Measurements from ENCODE around the gene YTHDF2.

Gene YTHDF2

GRCh38 chr1:28803662-28804061 lies 66.9 kb downstream of the YTHDF2 start:
- no peak for DNase-seq

- no peak for DNase-seq
Observed at GRCh38 chr1:28804071-28804470, 67.3 kb downstream of the YTHDF2 start.

- DNase-seq, result no peak
Observed at GRCh38 chr1:28807046-28807445, 70.3 kb downstream of the YTHDF2 start.

GRCh38 chr1:28807986-28808385 lies 71.2 kb downstream of the YTHDF2 start:
- no peak for DNase-seq

GRCh38 chr1:28811369-28811765 lies 74.6 kb downstream of the YTHDF2 start:
- no peak for DNase-seq

GRCh38 chr1:28811766-28812668 lies 75.3 kb downstream of the YTHDF2 start, which contains the start of gene OPRD1:
Gene OPRD1, plus strand, starts transcription at chr1:28812170. Its CDS starts 214 bp downstream, at chr1:28812384.
- DNase-seq, result no peak

- DNase-seq, result no peak
Observed at GRCh38 chr1:28812669-28813468, 76.1 kb downstream of the YTHDF2 start.

GRCh38 chr1:28813931-28814465 lies 77.3 kb downstream of the YTHDF2 start:
- no peak for DNase-seq

GRCh38 chr1:28815533-28816185 lies 78.9 kb downstream of the YTHDF2 start:
- DNase-seq, result no peak

GRCh38 chr1:28817133-28817532 lies 80.4 kb downstream of the YTHDF2 start:
- no peak for DNase-seq

GRCh38 chr1:28819020-28819419 lies 82.3 kb downstream of the YTHDF2 start:
- DNase-seq, result no peak
